H7 (cell line): ENCODE results near the gene PEAK1. TPM values are rescaled to one million over a fixed set of nuclear protein-coding genes. Genes with fewer than 3 reads are reported as not detected.

ENCODE experiments used
- DNase-seq: peaks from one replicate; pipeline ENCODE4 v3.0.0; 2012
- H3K27me3 ChIP-seq: 2 replicates; pipeline ENCODE4 v1.6.0; 2011; ENCODE audit warnings: mild to moderate bottlenecking, low read length; ENCODE audit not compliant: control insufficient read depth, insufficient read depth
- H3K36me3 ChIP-seq: replicated peaks from 2 replicates; pipeline ENCODE4 v1.5.1; 2011; ENCODE audit warnings: low read length; ENCODE audit not compliant: control insufficient read depth, insufficient read depth
- H3K4me3 ChIP-seq: 2 replicates; pipeline ENCODE4 v1.5.1; 2011; ENCODE audit warnings: low read depth, mild to moderate bottlenecking, control low read depth, low read length, moderate library complexity; ENCODE audit not compliant: insufficient read depth
- total RNA-seq: library from RNA; depleted of rRNA; stranded (reverse); fragments of >200 nt; shearing (Covaris generic); gene quantifications from 2 replicates; pipeline ENCODE4 v1.2.3, GENCODE V29; 2014; rRNA removed

PEAK1 gene
- total RNA-seq, result 8.9 and 20.0 TPM in 2 replicates

GRCh38 chr15:77419836-77420609, at the start of gene PEAK1:
Gene PEAK1, minus strand, starts transcription at chr15:77420104. Its CDS starts 238,178 bp downstream, at chr15:77181926.
- peak within 1 kb of the TSS; percentile 78 for H3K4me3 ChIP-seq
- peak; percentile 96 for DNase-seq
- H3K27me3 ChIP-seq, result peaks cover 4% of the 10 kb centered on the region
- no peaks in the 10 kb centered on the region for H3K36me3 ChIP-seq

DNA sequence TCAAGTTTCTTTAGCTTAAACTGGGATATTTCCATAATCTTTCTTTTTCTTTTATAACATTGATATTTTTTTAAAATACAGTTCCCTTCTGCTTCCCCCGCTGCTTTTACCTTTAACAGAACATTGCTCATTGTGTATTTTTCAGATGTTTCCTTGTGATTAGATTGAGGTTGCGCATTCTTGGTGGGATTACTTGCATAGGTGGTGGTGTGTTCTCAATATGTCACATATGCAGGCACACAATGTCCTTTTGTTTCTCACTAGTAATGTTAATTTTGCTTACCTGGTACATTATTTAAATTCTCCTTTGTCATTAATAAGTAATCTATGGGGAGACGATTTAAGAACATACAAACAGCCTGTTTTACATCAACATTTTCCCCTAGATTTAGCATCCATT, 49.0 kb upstream of the PEAK1 start:
- Histone ChIP-seq H3K4me3 (no peak overlapping the region), H3K27me3 (no peaks in the 10 kb centered on the region), H3K36me3 (peaks cover 6% of the 10 kb centered on the region)
- DNase-seq, result no peak

GRCh38 chr15:77466521-77466920, 46.6 kb upstream of the PEAK1 start:
- Histone ChIP-seq H3K4me3 (no peak overlapping the region), H3K36me3 (peaks cover 6% of the 10 kb centered on the region), H3K27me3 (no peaks in the 10 kb centered on the region)
- DNase-seq, result no peak

GRCh38 chr15:77464129-77464865, 44.4 kb upstream of the PEAK1 start:
- Histone ChIP-seq H3K4me3 (no peak overlapping the region), H3K27me3 (no peaks in the 10 kb centered on the region), H3K36me3 (peaks cover 4% of the 10 kb centered on the region)
- no peak for DNase-seq

- DNase-seq, result no peak
- no peaks in the 10 kb centered on the region for H3K27me3 ChIP-seq
- no peak overlapping the region for H3K4me3 ChIP-seq
- peaks cover 1% of the 10 kb centered on the region for H3K36me3 ChIP-seq
Measured at GRCh38 chr15:77461486-77461885, 41.6 kb upstream of the PEAK1 start.

DNA sequence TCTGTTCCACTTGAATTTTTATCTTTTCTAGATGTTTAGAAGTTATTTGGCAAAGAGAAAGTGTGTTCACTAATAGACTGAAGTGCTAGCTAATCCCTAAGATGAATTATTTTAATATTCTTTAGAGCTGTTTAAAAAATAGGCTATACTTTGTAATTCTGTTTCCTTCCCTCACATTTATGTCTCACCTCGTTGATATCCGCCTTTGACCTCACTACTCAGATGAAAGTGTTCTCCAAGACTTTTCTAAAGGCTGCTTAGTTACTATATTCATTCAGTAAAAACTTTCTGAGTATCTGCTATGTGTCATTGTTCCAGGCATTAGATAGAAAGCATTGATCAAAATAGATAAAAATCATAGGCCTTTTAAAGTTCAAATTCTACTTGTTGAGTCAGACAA, 39.1 kb upstream of the PEAK1 start:
- Histone ChIP-seq H3K27me3 (no peaks in the 10 kb centered on the region), H3K36me3 (no peaks in the 10 kb centered on the region; the same call in 1 of the 2 replicates), H3K4me3 (no peak overlapping the region)
- no peak for DNase-seq

DNA sequence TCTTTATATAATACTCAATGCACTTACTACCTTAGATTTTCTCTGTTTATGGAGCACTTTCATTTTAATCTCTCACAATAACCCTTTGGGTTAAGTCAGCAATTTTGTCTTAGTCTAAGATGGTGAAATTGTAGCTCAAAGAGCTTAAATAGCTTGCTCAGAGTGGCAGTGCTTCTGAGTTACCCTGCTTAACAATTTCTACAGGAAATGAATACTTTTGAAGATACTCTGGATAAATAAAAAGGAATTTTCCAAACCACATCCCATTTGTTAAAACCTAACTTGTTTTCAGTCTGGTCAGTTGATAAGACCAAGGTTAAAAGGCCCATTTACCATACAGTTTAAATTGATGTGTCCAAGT, 38.0 kb upstream of the PEAK1 start:
- no peak for DNase-seq
- Histone ChIP-seq H3K27me3 (no peaks in the 10 kb centered on the region), H3K4me3 (no peak overlapping the region)

DNA sequence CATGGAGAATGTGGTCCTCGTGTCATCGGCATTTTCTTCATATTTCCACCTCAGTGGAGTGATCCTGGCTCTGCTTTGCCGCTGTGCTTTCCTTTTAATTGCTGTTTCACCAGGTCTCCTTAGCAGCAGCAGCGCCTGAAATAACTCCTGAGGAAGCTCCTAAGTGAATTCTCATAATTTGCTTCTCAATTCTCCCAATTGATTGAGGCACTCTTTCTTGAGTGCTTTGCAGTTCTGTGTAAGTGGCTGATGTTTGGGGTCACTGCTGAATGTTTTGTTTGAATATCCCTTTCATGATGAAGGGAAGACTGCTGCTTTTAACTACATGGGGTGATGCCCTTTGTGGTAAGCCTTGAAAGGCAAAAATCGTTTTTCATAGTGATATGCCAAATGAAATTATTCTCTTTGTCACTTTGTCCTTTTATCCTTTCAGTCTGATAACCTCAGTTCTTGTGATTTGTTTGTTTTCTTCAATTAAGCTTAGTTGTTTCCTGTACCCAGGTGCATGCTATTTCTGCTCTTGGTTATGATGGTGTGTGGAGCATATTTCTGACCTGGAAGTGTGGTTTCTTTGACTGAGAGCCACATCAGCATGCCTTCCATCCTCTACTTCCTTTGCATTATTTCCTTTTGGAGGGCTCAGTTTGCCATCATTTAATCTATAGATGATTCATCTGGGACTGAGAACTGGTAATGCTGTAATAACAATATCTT, 37.4 kb upstream of the PEAK1 start:
- H3K4me3 ChIP-seq, result no peak overlapping the region
- H3K27me3 ChIP-seq, result no peaks in the 10 kb centered on the region
- no peaks in the 10 kb centered on the region; the same call in 1 of the 2 replicates for H3K36me3 ChIP-seq
- DNase-seq, result no peak

More for the DNA sequence above, 38.0 kb upstream of the PEAK1 start:
- no peaks in the 10 kb centered on the region; the same call in 1 of the 2 replicates for H3K36me3 ChIP-seq

GRCh38 chr15:77456746-77457145, 36.8 kb upstream of the PEAK1 start:
- no peaks in the 10 kb centered on the region; the same call in 1 of the 2 replicates for H3K36me3 ChIP-seq
- no peak for DNase-seq
- no peak overlapping the region for H3K4me3 ChIP-seq
- H3K27me3 ChIP-seq, result no peaks in the 10 kb centered on the region

DNA sequence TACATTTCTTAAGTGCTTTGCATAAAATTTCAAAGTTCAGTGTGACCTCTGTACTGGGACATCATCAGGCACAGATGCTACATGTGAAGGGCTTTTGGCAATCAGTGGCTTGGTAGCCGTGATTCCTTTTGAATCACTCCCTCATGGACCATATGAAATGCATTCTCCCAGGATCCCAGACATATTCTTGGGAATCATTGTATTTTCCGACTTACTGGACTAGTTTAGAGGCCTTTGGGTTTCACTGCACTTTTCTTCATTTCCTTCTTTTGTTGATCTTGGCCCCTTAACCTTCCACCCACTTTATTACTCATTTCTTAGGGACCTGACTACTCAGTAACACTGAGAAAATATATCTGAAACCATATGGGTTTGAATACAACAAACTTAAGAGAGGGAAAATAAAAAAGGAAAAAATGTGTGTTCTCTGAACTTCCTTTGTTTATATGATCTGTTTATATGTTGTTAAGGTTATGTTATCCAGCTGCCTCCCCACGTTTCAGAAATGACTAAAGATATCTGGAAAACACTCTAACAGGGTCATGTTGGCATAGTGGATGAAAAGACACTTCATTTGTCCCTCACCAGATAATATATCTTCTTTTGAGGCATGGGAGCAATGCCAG, 35.9 kb upstream of the PEAK1 start:
- DNase-seq, result no peak
- Histone ChIP-seq H3K27me3 (no peaks in the 10 kb centered on the region), H3K36me3 (no peaks in the 10 kb centered on the region; the same call in 1 of the 2 replicates), H3K4me3 (no peak overlapping the region)

DNA sequence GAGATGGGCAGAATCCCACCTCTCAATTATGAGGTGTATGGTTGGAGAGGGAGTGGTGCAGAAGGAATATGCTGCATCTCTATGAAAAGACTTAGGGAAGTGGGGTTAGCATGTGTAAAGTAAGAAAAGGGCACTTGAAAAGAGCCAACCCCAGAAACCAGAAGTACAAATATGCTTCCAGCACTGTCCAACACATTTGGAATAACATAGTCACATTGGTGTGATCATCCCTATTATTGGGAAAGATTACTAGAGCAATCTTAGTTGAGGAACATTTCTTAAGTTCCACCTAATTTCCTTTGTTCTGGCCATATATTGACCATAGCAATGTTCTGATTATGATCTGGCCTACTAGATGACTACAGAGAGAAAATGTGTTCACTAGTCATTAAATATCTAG, 35.0 kb upstream of the PEAK1 start:
- Histone ChIP-seq H3K36me3 (no peaks in the 10 kb centered on the region; the same call in 1 of the 2 replicates), H3K27me3 (no peaks in the 10 kb centered on the region), H3K4me3 (no peak overlapping the region)
- DNase-seq, result no peak

- DNase-seq, result no peak
- no peaks in the 10 kb centered on the region; the same call in 1 of the 2 replicates for H3K36me3 ChIP-seq
- no peaks in the 10 kb centered on the region for H3K27me3 ChIP-seq
- no peak overlapping the region for H3K4me3 ChIP-seq
Measured at GRCh38 chr15:77454265-77454664, 34.4 kb upstream of the PEAK1 start.

- Histone ChIP-seq H3K36me3 (no peaks in the 10 kb centered on the region), H3K27me3 (no peaks in the 10 kb centered on the region), H3K4me3 (no peak overlapping the region)
- DNase-seq, result no peak
Measured at GRCh38 chr15:77446840-77447390, 27.0 kb upstream of the PEAK1 start.

DNA sequence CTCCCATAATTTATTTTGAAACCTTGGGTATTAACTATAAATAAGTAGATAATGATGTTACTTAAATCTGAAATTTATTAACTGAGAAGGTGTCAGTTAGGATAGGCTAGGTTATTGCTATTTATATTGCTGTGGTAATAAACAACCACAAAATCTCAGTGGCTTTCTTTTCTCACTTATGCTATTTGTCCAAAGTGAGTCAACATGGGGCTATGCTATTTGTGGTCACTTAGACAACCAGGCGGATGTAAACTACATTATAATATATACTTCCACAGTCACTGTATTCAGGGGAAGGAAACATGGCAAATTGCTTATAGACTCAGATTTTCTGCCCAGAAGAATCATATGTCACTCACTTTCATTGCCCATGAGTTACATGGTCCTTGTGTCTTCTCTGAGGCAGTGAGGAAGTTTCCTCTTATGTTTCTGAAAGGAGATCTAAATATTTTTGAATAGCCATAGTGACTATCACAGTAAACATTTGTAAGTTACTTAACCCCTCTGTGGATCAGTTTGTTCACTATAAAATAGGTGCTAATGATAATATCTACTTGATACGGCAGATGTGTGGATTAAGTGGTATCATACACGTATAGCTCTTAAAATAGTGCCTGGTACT, 20.6 kb upstream of the PEAK1 start:
- H3K4me3 ChIP-seq, result no peak overlapping the region
- no peak for DNase-seq

More for the DNA sequence above, 20.6 kb upstream of the PEAK1 start:
- no peaks in the 10 kb centered on the region for H3K27me3 ChIP-seq
- no peaks in the 10 kb centered on the region for H3K36me3 ChIP-seq
